CD4-positive, alpha-beta T cell treated with Interleukin-2 at 100 ng/mL for 4 hours (primary cell): Measurements from ENCODE around the gene GPNMB.
"Not testable (repeated sequence)": the region's sequence is repeated elsewhere in the genome, so short reads cannot be mapped to it uniquely, and the experiment has no call there.

Experiments
- DNase-seq: peaks from one replicate; pipeline ENCODE4 v3.0.0-alpha.2; 2020; ENCODE audit warnings: low spot score

GPNMB gene

GRCh38 chr7:23246555-23246954, at the start of gene GPNMB:
GPNMB (plus strand) TSS chr7:23246775; CDS start chr7:23246858, 83 bp downstream.
- no peak for DNase-seq

- not testable (repeated sequence) for DNase-seq
These were observed 48.8 kb upstream of the GPNMB start for GRCh38 chr7:23197745-23198144.

- no peak for DNase-seq
These were observed 46.2 kb upstream of the GPNMB start for GRCh38 chr7:23200331-23200730.

GRCh38 chr7:23204241-23204640, 42.3 kb upstream of the GPNMB start:
- DNase-seq: no peak

GRCh38 chr7:23205577-23205908, 41.0 kb upstream of the GPNMB start:
- no peak for DNase-seq

GRCh38 chr7:23205909-23206767, 40.4 kb upstream of the GPNMB start:
- no peak for DNase-seq

GRCh38 chr7:23207021-23207420, 39.6 kb upstream of the GPNMB start:
- DNase-seq: no peak

GRCh38 chr7:23207884-23208283, 38.7 kb upstream of the GPNMB start:
- DNase-seq: no peak

GRCh38 chr7:23208316-23208715, 38.3 kb upstream of the GPNMB start:
- no peak for DNase-seq

GRCh38 chr7:23210506-23210905, 36.1 kb upstream of the GPNMB start:
- no peak for DNase-seq

- DNase-seq: no peak
These were observed 35.0 kb upstream of the GPNMB start for GRCh38 chr7:23211589-23211988.

GRCh38 chr7:23212395-23212794, 34.2 kb upstream of the GPNMB start:
- DNase-seq: no peak

GRCh38 chr7:23212841-23213240, 33.7 kb upstream of the GPNMB start:
- no peak for DNase-seq

- no peak for DNase-seq
These were observed 32.8 kb upstream of the GPNMB start for GRCh38 chr7:23213755-23214154.

- no peak for DNase-seq
These were observed 32.2 kb upstream of the GPNMB start for GRCh38 chr7:23214423-23214822.

GRCh38 chr7:23214938-23215337, 31.6 kb upstream of the GPNMB start:
- DNase-seq: no peak

- no peak for DNase-seq
These were observed 30.6 kb upstream of the GPNMB start for GRCh38 chr7:23216021-23216420.

GRCh38 chr7:23218196-23218595, 28.4 kb upstream of the GPNMB start:
- DNase-seq: no peak

- no peak for DNase-seq
These were observed 25.8 kb upstream of the GPNMB start for GRCh38 chr7:23220690-23221305.

GRCh38 chr7:23222439-23223030, 24.0 kb upstream of the GPNMB start:
- DNase-seq: no peak

GRCh38 chr7:23224364-23224763, 22.2 kb upstream of the GPNMB start:
- DNase-seq: not testable (repeated sequence)

GRCh38 chr7:23226844-23227450, 19.6 kb upstream of the GPNMB start:
- no peak for DNase-seq

GRCh38 chr7:23228412-23228811, 18.2 kb upstream of the GPNMB start:
- DNase-seq: no peak
